ENCODE data around the gene GLT8D1.
A peak's percentile ranks its signal among the peaks of the same experiment; 100 is the strongest.
"Not testable (repeated sequence)": the region's sequence is repeated elsewhere in the genome, so short reads cannot be mapped to it uniquely, and the experiment has no call there.

GLT8D1 gene, protein sequence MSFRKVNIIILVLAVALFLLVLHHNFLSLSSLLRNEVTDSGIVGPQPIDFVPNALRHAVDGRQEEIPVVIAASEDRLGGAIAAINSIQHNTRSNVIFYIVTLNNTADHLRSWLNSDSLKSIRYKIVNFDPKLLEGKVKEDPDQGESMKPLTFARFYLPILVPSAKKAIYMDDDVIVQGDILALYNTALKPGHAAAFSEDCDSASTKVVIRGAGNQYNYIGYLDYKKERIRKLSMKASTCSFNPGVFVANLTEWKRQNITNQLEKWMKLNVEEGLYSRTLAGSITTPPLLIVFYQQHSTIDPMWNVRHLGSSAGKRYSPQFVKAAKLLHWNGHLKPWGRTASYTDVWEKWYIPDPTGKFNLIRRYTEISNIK

DNA sequence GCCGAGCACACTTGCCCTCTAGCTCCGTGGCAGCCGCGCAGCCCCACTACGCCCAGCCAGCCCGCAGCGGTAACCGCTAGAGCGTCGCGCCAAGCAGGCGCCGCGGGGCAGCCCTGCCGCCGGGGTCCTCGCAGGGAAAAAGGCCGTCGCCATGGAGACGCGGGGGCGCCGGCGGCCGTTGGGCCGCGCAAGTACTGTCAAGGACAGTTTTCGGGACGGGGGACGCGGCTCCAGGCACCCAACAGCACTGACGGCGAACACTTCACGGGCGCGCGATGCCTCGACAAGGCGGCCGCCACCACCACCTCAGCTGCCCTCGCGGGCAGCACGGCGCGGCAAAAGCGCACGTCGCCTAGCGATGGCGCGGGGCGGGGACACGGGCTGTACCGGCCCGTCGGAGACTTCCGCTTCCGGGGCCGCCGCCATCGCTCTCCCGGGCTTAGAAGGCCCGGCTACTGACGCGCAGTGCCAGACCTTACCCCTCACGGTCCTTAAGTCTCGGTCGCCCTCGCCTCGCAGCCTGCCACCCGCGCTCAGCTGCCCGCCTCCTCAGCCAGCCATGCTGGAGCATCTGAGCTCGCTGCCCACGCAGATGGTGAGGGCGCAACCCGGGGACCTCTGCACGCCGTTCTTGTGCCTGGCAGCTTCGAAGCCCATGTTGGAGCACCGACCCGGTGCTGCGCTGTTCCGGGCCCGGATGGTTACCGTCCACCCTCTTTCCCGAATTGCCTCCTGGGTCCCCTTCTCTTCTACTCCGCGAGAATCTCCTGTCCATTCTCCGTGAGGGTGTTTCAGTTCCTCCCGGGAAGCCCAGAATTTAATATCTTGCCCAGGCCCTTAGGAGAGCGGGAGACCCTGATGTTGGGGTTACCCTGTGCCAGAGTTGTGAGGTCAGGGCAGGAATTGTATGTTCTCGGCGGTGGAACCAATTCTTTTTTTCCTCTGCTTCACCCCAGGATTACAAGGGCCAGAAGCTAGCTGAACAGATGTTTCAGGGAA lies at the start of gene GLT8D1, which contains the start of gene SPCS1:
GLT8D1 (minus strand) TSS at position 104 of the 999 bp plus-strand sequence. CDS start 5,331 bp downstream, outside the sequence.
SPCS1 (plus strand) TSS at position 419 of the 999 bp plus-strand sequence; CDS start at position 560, 141 bp downstream.
- peak; percentile 91 for DNase-seq (ENCODE audit: low spot score)

GRCh38 chr3:52754373-52754772 lies 48.8 kb upstream of the GLT8D1 start:
- DNase-seq (ENCODE audit: low spot score), result no peak

- no peak for DNase-seq (ENCODE audit: low spot score)
These were observed 46.6 kb upstream of the GLT8D1 start for GRCh38 chr3:52752045-52752660.

GRCh38 chr3:52743721-52744120 lies 38.1 kb upstream of the GLT8D1 start:
- no peak for DNase-seq (ENCODE audit: low spot score)

GRCh38 chr3:52743152-52743551 lies 37.6 kb upstream of the GLT8D1 start:
- DNase-seq (ENCODE audit: low spot score), result no peak

GRCh38 chr3:52742418-52743041 lies 36.9 kb upstream of the GLT8D1 start:
- DNase-seq (ENCODE audit: low spot score), result peak; percentile 58

DNA sequence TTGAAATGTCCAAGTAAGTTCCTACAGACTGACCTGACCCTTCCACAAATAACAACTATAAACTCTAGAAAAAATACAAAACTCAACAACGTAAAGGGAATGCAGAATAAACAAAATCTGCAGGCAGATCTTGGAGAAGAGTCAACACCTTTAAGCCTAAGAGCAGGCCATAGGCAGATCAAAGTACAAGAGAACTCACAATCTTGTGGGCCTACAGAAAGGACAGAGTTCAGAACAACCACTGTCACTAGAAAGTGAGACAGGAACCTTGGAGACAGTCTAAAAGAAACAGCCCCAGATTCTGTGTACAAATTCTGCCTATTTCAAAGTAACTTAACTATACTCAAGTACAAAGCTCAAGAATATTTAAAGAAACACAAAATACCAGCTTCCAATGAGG lies 34.1 kb upstream of the GLT8D1 start:
- no peak for DNase-seq (ENCODE audit: low spot score)

DNA sequence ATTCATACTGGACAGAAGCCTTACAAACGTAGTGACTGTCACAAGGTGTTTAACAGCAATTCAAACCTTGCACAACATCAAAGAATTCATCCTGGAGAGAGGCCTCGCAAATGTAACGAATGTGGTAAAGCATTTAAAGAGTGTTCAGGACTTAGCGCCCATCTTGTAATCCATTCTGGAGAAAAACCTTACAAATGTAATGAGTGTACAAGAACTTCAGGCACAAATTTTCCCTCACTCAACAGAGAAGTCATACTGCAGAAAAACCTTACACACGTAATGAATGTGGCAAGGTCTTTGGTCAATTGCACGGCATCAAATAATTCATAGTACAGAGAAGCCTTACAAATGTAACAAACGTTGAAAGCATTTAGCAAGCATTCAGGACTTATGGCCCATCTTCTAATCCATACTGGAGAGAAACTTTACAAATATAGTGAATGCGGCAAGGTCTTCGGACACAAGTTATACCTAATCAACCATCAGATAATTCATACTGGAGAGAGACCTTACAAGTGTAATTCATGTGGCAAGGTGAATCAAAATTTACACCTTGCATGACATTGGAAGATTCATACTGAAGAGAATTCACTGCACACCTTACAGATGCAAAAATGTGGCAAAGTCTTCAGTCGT lies 27.8 kb upstream of the GLT8D1 start:
- DNase-seq (ENCODE audit: low spot score), result no peak

DNA sequence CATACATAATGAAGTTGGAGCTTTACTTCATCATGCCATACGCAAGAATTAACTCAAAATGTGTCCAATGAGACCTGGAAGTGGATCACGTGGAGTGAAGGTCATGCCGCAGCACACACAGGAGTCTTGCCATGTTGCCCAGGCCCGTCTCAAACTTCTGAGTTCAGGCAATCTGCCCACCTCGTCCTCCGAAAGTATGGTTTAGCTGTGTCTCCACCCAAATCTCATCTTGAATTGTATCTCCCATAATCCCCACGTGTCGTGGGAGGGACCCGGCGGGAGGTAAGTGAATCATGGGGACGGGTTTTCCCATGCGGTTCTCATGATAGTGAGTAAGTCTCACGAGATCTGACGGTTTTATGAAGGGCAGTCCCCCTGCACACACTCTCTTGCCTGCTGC lies 26.0 kb upstream of the GLT8D1 start:
- no peak for DNase-seq (ENCODE audit: low spot score)

DNA sequence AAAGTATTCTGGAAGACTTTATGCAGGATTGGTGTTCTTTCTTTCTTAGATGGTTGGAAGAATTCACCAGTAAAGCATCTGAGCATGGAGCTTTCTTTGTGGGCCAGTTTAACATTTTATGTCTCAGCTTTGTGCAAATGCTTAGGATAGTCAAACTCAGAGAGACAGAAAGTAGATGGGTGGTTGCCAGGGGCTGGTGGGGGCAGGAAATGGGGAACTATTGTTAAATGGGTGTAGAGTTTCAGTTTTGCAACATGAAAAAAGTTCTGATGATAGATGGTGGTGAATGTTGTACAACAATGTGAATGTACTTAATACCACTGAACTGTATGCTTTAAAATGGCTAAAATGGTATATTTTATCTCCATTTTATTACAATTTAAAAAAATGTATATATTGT lies 25.1 kb upstream of the GLT8D1 start:
- DNase-seq (ENCODE audit: low spot score), result no peak

- not testable (repeated sequence) for DNase-seq (ENCODE audit: low spot score)
These were observed 23.2 kb upstream of the GLT8D1 start for GRCh38 chr3:52728753-52729152.

DNA sequence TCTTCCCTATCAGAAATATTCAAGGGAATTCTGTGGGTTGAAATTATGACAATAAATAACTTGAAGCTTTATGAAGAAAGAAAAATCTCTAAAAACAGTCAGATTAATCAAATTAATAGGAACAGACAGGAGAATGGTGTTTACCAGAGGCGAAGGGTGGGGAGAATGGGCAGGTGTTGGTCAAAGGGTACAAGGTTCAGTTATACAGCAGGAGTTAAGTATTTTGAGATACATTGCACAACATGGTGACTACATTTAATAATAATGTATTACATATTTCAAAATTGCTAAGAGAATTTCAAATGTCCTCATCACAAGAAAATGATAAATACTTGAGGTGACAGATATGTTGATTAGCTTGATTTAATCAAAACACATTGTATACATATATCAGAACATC lies 18.9 kb upstream of the GLT8D1 start:
- DNase-seq (ENCODE audit: low spot score), result no peak

DNA sequence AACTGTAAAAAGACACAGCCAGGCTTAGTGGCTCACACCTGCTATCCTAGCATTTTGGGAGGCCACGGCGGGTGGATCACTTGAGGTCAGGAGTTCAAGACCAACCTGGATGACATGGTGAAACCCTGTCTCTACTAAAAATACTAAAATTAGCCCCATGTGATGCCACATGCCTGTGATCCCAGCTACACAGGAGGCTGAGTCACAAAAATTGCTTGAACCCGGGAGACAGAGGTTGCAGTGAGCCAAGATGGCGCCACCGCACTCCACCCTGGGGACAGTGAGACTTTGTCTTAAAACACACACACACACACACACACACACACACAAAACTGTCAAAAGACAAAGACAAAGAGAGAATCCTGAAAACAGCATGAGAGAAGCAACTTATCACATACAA lies 18.3 kb upstream of the GLT8D1 start:
- no peak for DNase-seq (ENCODE audit: low spot score)

GRCh38 chr3:52722491-52722890 lies 16.9 kb upstream of the GLT8D1 start:
- no peak for DNase-seq (ENCODE audit: low spot score)

DNA sequence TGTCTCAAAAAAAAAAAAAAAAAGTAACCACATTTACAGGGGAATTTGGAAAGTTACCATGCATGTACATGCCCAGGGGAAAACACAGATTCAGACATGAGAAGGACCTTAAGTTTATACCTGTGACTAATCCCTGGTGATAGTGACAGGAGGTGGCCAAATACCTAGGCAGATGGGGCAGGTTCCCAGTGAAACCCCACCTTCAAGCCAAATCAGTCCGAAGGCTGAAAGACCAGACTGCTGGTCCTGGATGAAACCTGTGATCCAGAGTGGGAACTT lies 16.1 kb upstream of the GLT8D1 start:
- DNase-seq (ENCODE audit: low spot score), result no peak

- no peak for DNase-seq (ENCODE audit: low spot score)
These were observed 15.6 kb upstream of the GLT8D1 start for GRCh38 chr3:52721002-52721729.

- no peak for DNase-seq (ENCODE audit: low spot score)
These were observed 14.0 kb upstream of the GLT8D1 start for GRCh38 chr3:52719618-52720017.

- no peak for DNase-seq (ENCODE audit: low spot score)
These were observed 10.2 kb upstream of the GLT8D1 start for GRCh38 chr3:52715714-52716305.

- DNase-seq (ENCODE audit: low spot score), result no peak
These were observed 9.0 kb upstream of the GLT8D1 start for GRCh38 chr3:52714335-52715302.

Data from hematopoietic multipotent progenitor cell treated with erythropoietin and hydrocortisone succinate and interleukin-3 and kit ligand, for 15 days (in vitro differentiated cells).